Right cardiac atrium (tissue), 5 donors: ENCODE measurements around the gene LAMC2. TPM values are rescaled to one million over a fixed set of nuclear protein-coding genes. Genes with fewer than 3 reads are reported as not detected.

Experiments
- ATAC-seq, 2 donors: fragments of 200-7000 bp; cut with Tn5 transposase; one replicate each; pipeline versions ENCODE4 v1.8.0 to v1.9.1; 2020; ENCODE audit warnings: moderate library complexity in 2 of 2, mild to moderate bottlenecking in 1 of 2
- DNase-seq, 3 donors: peaks; one replicate each; pipeline ENCODE4 v3.0.0-alpha.2; 2020
- H3K27ac ChIP-seq: one replicate; pipeline ENCODE4 v1.5.1; 2013; ENCODE audit warnings: mild to moderate bottlenecking, low read length, control low read depth, moderate library complexity
- H3K27me3 ChIP-seq: one replicate; pipeline ENCODE4 v1.6.1; 2013; ENCODE audit not compliant: control insufficient read depth, insufficient read depth
- H3K4me1 ChIP-seq: one replicate; pipeline ENCODE4 v1.6.1; 2013; ENCODE audit warnings: low read length; ENCODE audit not compliant: control insufficient read depth, insufficient read depth
- H3K4me3 ChIP-seq: one replicate; pipeline ENCODE4 v1.5.1; 2013; ENCODE audit warnings: low read length, control low read depth
- H3K9me3 ChIP-seq: one replicate; pipeline ENCODE4 v1.6.1; 2013; ENCODE audit warnings: low read length; ENCODE audit not compliant: control insufficient read depth
- WGBS: extraction: QIAGEN DNeasy Blood & Tissue Kit; methylation state at CpG from one replicate; pipeline ENCODE4 v1.1.7; 2013; 5-methylcytosine and 5-hydroxymethylcytosine counted together
- intact Hi-C, 4 donors: fragments of 100-400 bp; cut with DNase I; formaldehyde crosslinking; loops; one replicate each; pipeline versions ENCODE4 v1.11.0 to v1.14.0; 2022 to 2023
- polyA plus RNA-seq: library from polyadenylated mRNA; stranded (reverse); fragments of 200-250 nt; gene quantifications from one replicate; pipeline ENCODE4 v1.2.3, GENCODE V29; 2013
- total RNA-seq, 4 donors: library from RNA; stranded (reverse); fragmentation: NEBNext Ultra II Directional; extraction: Animal tissue kit (Norgen Biotek cat#: 25700); gene quantifications; one replicate each; pipeline ENCODE4 v1.2.1, GENCODE V29; 2021
- donor health status: healthy with polysubstance abuse.
- donor health status: DM: no; HTN: yes; CAD: no.
- donor health status: DM: no; HTN: no; CAD: no.
- donor health status: DM: no; HTN: yes; CAD: no; lungs with severe emphysema.
- donor health status: DM: yes; HTN: yes; CAD: no.

Gene LAMC2
- total and polyA plus RNA-seq, 5 donors: 0.70 to 3.0 (median 1.3) TPM

- intact Hi-C loops: loop anchor here in 2 of 4 donors (10.0 kb wide), 1 partner anchor 126 kb away; the partner anchor contains the start of gene NMNAT2 (in 2 of the 2)
- H3K4me3 ChIP-seq: no peak overlapping the region
- peak overlapping the region; percentile 86 for H3K27ac ChIP-seq
- DNase-seq: peak; percentile 35 to 76 (median 72)
- H3K27me3 ChIP-seq: no peaks in the 10 kb centered on the region
- WGBS: 66% methylated on average over 9 of the region's 9 CpGs
- no peaks in the 10 kb centered on the region for H3K9me3 ChIP-seq
- peak in 1 of 2 donors; percentile 48 for ATAC-seq
- peaks cover 8% of the 10 kb centered on the region for H3K4me1 ChIP-seq
Measured at GRCh38 chr1:183289051-183289496, 103.0 kb downstream of the LAMC2 start.

GRCh38 chr1:183290628-183291027, 104.6 kb downstream of the LAMC2 start:
- no peak for ATAC-seq
- Histone ChIP-seq H3K9me3 (no peaks in the 10 kb centered on the region), H3K27ac (no peak overlapping the region), H3K27me3 (no peaks in the 10 kb centered on the region), H3K4me1 (peaks cover 8% of the 10 kb centered on the region), H3K4me3 (no peak overlapping the region)
- intact Hi-C loops: no loop called here
- 83% methylated on average over 6 of the region's 6 CpGs for WGBS
- no peak for DNase-seq

- WGBS: 86% methylated on average over 5 of the region's 5 CpGs
- H3K4me1 ChIP-seq: peaks cover 8% of the 10 kb centered on the region
- no peak overlapping the region for H3K27ac ChIP-seq
- H3K9me3 ChIP-seq: no peaks in the 10 kb centered on the region
- no peak overlapping the region for H3K4me3 ChIP-seq
- intact Hi-C loops: no loop called here
- no peaks in the 10 kb centered on the region for H3K27me3 ChIP-seq
- ATAC-seq: no peak
- DNase-seq: no peak
Measured at GRCh38 chr1:183291216-183291762, 105.2 kb downstream of the LAMC2 start.

- Histone ChIP-seq H3K27me3 (no peaks in the 10 kb centered on the region), H3K4me1 (peaks cover 5% of the 10 kb centered on the region), H3K9me3 (no peaks in the 10 kb centered on the region), H3K27ac (no peak overlapping the region), H3K4me3 (no peak overlapping the region)
- ATAC-seq (peak in 1 of 2 donors; percentile 41), DNase-seq (peak in 2 of 3 donors; percentile 48 to 79)
- intact Hi-C loops: no loop called here
- 64% methylated on average over 11 of the region's 11 CpGs for WGBS
Measured at GRCh38 chr1:183291802-183292514, 105.9 kb downstream of the LAMC2 start.

GRCh38 chr1:183293241-183293640, 107.2 kb downstream of the LAMC2 start:
- 91% methylated on average over 9 of the region's 9 CpGs for WGBS
- no peaks in the 10 kb centered on the region for H3K9me3 ChIP-seq
- H3K4me1 ChIP-seq: peaks cover 6% of the 10 kb centered on the region
- H3K27ac ChIP-seq: no peak overlapping the region
- no peak overlapping the region for H3K4me3 ChIP-seq
- intact Hi-C loops: no loop called here
- no peak for DNase-seq
- H3K27me3 ChIP-seq: no peaks in the 10 kb centered on the region
- ATAC-seq: no peak

GRCh38 chr1:183293876-183294275, 107.8 kb downstream of the LAMC2 start:
- ATAC-seq (no peak), DNase-seq (no peak)
- WGBS: 96% methylated on average over 1 of the region's 1 CpG
- peaks cover 6% of the 10 kb centered on the region for H3K4me1 ChIP-seq
- intact Hi-C loops: no loop called here
- H3K4me3 ChIP-seq: no peak overlapping the region
- H3K27me3 ChIP-seq: no peaks in the 10 kb centered on the region
- H3K9me3 ChIP-seq: no peaks in the 10 kb centered on the region
- H3K27ac ChIP-seq: no peak overlapping the region

Other genes starting within 250 kb of the LAMC2 start
- gene SHCBP1L, start 233.1 kb upstream of the LAMC2 start, total RNA-seq: not detected
- 0.14 TPM for gene SHCBP1L, start 233.1 kb upstream of the LAMC2 start, polyA plus RNA-seq
- gene LAMC1, start 162.8 kb upstream of the LAMC2 start, total RNA-seq: 100 to 1,000 TPM in 2 of 4 donors, 10 to 100 TPM in 2; 87.1 to 130 (median 112) TPM
- 40.3 TPM for gene LAMC1, start 162.8 kb upstream of the LAMC2 start, polyA plus RNA-seq
- 10 to 100 TPM; 32.8 to 80.6 (median 47.0) TPM for gene NMNAT2, start 232.1 kb downstream of the LAMC2 start, total RNA-seq
- 14.1 TPM for gene NMNAT2, start 232.1 kb downstream of the LAMC2 start, polyA plus RNA-seq